Keratinocyte (primary cell): ENCODE results near the gene CDKN1A. TPM values are rescaled to one million over a fixed set of nuclear protein-coding genes. Genes with fewer than 3 reads are reported as not detected.

ENCODE experiments used
- DNase-seq: peaks from one replicate; pipeline ENCODE4 v3.0.0-alpha.2; 2011; ENCODE audit warnings: low read depth, missing footprints, low spot score
- FAIRE-seq: peaks from 2 replicates; lab custom pipeline; 2011; peaks lifted over from hg19 to GRCh38; lab: Jason Lieb, UNC
- H2AFZ ChIP-seq: 2 replicates; pipeline ENCODE4 v1.6.0; 2012; ENCODE audit warnings: low read length, control low read depth, inconsistent platforms; ENCODE audit not compliant: control insufficient read depth
- H3K27ac ChIP-seq: 2 replicates; pipeline ENCODE4 v1.5.1; 2011; ENCODE audit warnings: low read length; ENCODE audit not compliant: control insufficient read depth, insufficient read depth
- H3K27me3 ChIP-seq: 3 replicates; pipeline ENCODE4 v1.6.0; 2011; ENCODE audit warnings: low read length; ENCODE audit not compliant: control insufficient read depth, insufficient read depth; ENCODE audit errors: extremely low read depth
- H3K36me3 ChIP-seq, 2 experiments: 2 replicates in 1 of 2; 3 replicates in 1 of 2; pipeline ENCODE4 v1.5.1; 2011; ENCODE audit warnings: low read length in 2 of 2, mild to moderate bottlenecking in 1 of 2; ENCODE audit not compliant: control insufficient read depth in 2 of 2, insufficient read depth in 2 of 2; ENCODE audit errors: extremely low read depth in 1 of 2
- H3K4me1 ChIP-seq: 3 replicates; pipeline ENCODE4 v1.5.1; 2011; ENCODE audit warnings: low read length; ENCODE audit not compliant: control insufficient read depth, insufficient read depth; ENCODE audit errors: extremely low read depth
- H3K4me2 ChIP-seq: 3 replicates; pipeline ENCODE4 v1.6.0; 2011; ENCODE audit warnings: low read depth, low read length; ENCODE audit not compliant: control insufficient read depth, insufficient read depth; ENCODE audit errors: extremely low read depth
- H3K4me3 ChIP-seq, 3 experiments: fragments of 200-600 bp in 1 of 3; sonication (generic) in 1 of 3; 2 replicates in 2 of 3; 3 replicates in 1 of 3; pipeline ENCODE4 v1.5.1; 2011 to 2016; ENCODE audit warnings: low read length in 3 of 3, mild to moderate bottlenecking in 3 of 3, control low read depth in 2 of 3, inconsistent platforms in 1 of 3, low read depth in 1 of 3, mixed read lengths in 1 of 3, mixed run types in 1 of 3, moderate library complexity in 1 of 3; ENCODE audit not compliant: control insufficient read depth in 2 of 3, insufficient read depth in 2 of 3; ENCODE audit errors: extremely low read depth in 1 of 3
- H3K79me2 ChIP-seq: 2 replicates; pipeline ENCODE4 v1.6.0; 2012; ENCODE audit warnings: low read length; ENCODE audit not compliant: control insufficient read depth, insufficient read depth
- H3K9ac ChIP-seq: 3 replicates; pipeline ENCODE4 v1.6.0; 2011; ENCODE audit warnings: low read length; ENCODE audit not compliant: control insufficient read depth, insufficient read depth; ENCODE audit errors: extremely low read depth
- H3K9me1 ChIP-seq: 3 replicates; pipeline ENCODE4 v1.6.0; 2011; ENCODE audit warnings: low read length; ENCODE audit not compliant: control insufficient read depth, insufficient read depth; ENCODE audit errors: extremely low read depth
- H3K9me3 ChIP-seq: 2 replicates; pipeline ENCODE4 v1.5.1; 2012; ENCODE audit warnings: low read depth, low read length; ENCODE audit not compliant: control insufficient read depth
- H4K20me1 ChIP-seq: 3 replicates; pipeline ENCODE4 v1.6.0; 2011; ENCODE audit warnings: low read length; ENCODE audit not compliant: control insufficient read depth, insufficient read depth; ENCODE audit errors: extremely low read depth
- CTCF ChIP-seq, 3 experiments: IDR thresholded peaks in 1 of 3; conservative IDR thresholded peaks in 1 of 3; optimal IDR thresholded peaks in 1 of 3; 2 replicates in 2 of 3; 3 replicates in 1 of 3; pipeline versions ENCODE3 to v1.5.1; 2011; ENCODE audit warnings: low read length in 3 of 3, mild to moderate bottlenecking in 3 of 3, moderate library complexity in 2 of 3, control low read depth in 1 of 3, inconsistent platforms in 1 of 3; ENCODE audit not compliant: insufficient read depth in 2 of 3; ENCODE audit errors: extremely low read depth in 1 of 3
- EZH2 ChIP-seq: IDR thresholded peaks from one replicate; pipeline ENCODE4 v1.6.1; 2012; ENCODE audit warnings: inconsistent platforms, mild to moderate bottlenecking, low read length, moderate library complexity
- dilution Hi-C: fragments of 300-500 bp; cut with MboI; formaldehyde crosslinking; loops from one replicate; pipeline ENCODE4 v1.7.0; 2020; ENCODE audit warnings: low sequenced_read_pairs; ENCODE audit not compliant: extremely low pct_ligation_motif_present
- polyA plus RNA-seq, 5 experiments: library from polyadenylated mRNA; depleted of rRNA in 3 of 5; stranded (reverse) in 3 of 5; stranded (forward) in 1 of 5; unstranded in 1 of 5; fragments of >200 nt; gene quantifications; 1 replicate in 1 of 5; 2 replicates in 3 of 5; 3 replicates in 1 of 5; pipeline versions ENCODE4 v1.2.1 to v1.2.3, GENCODE V29; 2011 to 2012; ENCODE audit warnings: missing spikeins in 2 of 5, low read depth in 1 of 5, low replicate concordance in 1 of 5

CDKN1A gene
- polyA plus RNA-seq, 1 donor (not counting 4 experiments of a cell fraction or from before 2014, with no cell fraction given), result 185 TPM

GRCh38 chr6:36702656-36703055 is 24.1 kb downstream of the CDKN1A start:
- Histone ChIP-seq H3K9me3 (no peaks in the 10 kb centered on the region), H3K79me2 (no peaks in the 10 kb centered on the region), H3K4me2 (no peak overlapping the region), H3K27ac (no peak overlapping the region), H3K4me1 (peaks cover 11% of the 10 kb centered on the region), H3K9me1 (no peaks in the 10 kb centered on the region), H2AFZ (no peak overlapping the region), H3K27me3 (no peaks in the 10 kb centered on the region), H4K20me1 (no peaks in the 10 kb centered on the region), H3K9ac (no peak overlapping the region), H3K36me3 (no peaks in the 10 kb centered on the region), H3K4me3 (no peak overlapping the region)
- TF ChIP-seq EZH2, result no peak
- no peak for FAIRE-seq
- dilution Hi-C loops, result no loop called here
- no peak for DNase-seq

GRCh38 chr6:36703081-36703606 is 24.6 kb downstream of the CDKN1A start:
- dilution Hi-C loops, result no loop called here
- Histone ChIP-seq H3K27ac (no peak overlapping the region), H3K9me1 (no peaks in the 10 kb centered on the region), H3K4me3 (no peak overlapping the region), H3K9ac (no peak overlapping the region), H4K20me1 (no peaks in the 10 kb centered on the region), H3K4me1 (peaks cover 11% of the 10 kb centered on the region), H2AFZ (no peak overlapping the region), H3K79me2 (no peaks in the 10 kb centered on the region), H3K4me2 (no peak overlapping the region), H3K9me3 (no peaks in the 10 kb centered on the region), H3K36me3 (no peaks in the 10 kb centered on the region), H3K27me3 (no peaks in the 10 kb centered on the region)
- DNase-seq (no peak), FAIRE-seq (no peak)
- no peak for TF ChIP-seq EZH2
- no peak for TF ChIP-seq CTCF (optimal IDR thresholded peaks at IDR 0.05 in 1 of 3, IDR thresholded peaks at IDR 0.05 in 1 of 3, conservative IDR thresholded peaks at IDR 0.05 in 1 of 3; ENCODE audit: extremely low read depth in 1 of 3, insufficient read depth in 2 of 3, low read length in 3 of 3)

- FAIRE-seq (no peak), DNase-seq (no peak)
- dilution Hi-C loops, result no loop called here
These were observed 25.5 kb downstream of the CDKN1A start for GRCh38 chr6:36703982-36704381.

More at GRCh38 chr6:36703982-36704381, 25.5 kb downstream of the CDKN1A start:
- Histone ChIP-seq H3K27ac (no peak overlapping the region), H4K20me1 (no peaks in the 10 kb centered on the region), H3K4me2 (no peak overlapping the region), H3K4me1 (peaks cover 11% of the 10 kb centered on the region), H3K36me3 (no peaks in the 10 kb centered on the region), H3K4me3 (no peak overlapping the region), H3K9me1 (no peaks in the 10 kb centered on the region), H3K27me3 (no peaks in the 10 kb centered on the region), H2AFZ (no peak overlapping the region), H3K9ac (no peak overlapping the region), H3K79me2 (no peaks in the 10 kb centered on the region), H3K9me3 (no peaks in the 10 kb centered on the region)
- TF ChIP-seq CTCF (optimal IDR thresholded peaks at IDR 0.05 in 1 of 3, IDR thresholded peaks at IDR 0.05 in 1 of 3, conservative IDR thresholded peaks at IDR 0.05 in 1 of 3; ENCODE audit: extremely low read depth in 1 of 3, insufficient read depth in 2 of 3, low read length in 3 of 3), result no peak
- TF ChIP-seq EZH2, result no peak
